SK-N-SH treated with all-trans-retinoic acid at 6 μM for 48 hours (cell line): ENCODE results near the gene ARHGDIB.

Experiments used
- ATAC-seq: fragments of 200-7000 bp; cut with Tn5 transposase; 3 replicates; pipeline ENCODE4 v1.9.1; 2020; ENCODE audit warnings: mild to moderate bottlenecking, moderate library complexity
- ARNTL ChIP-seq: fragments of 450-650 bp; formaldehyde crosslinking; IDR thresholded peaks from 2 replicates; pipeline ENCODE4 v1.5.0; 2020; ENCODE audit warnings: low read depth, mild to moderate bottlenecking, moderate library complexity, borderline replicate concordance
- BACH2 ChIP-seq: fragments of 250-450 bp; sonication (Bioruptor Pico); IDR thresholded peaks from 2 replicates; pipeline ENCODE4 v1.9.0; 2021; ENCODE audit warnings: mild to moderate bottlenecking, borderline replicate concordance
- CREB5 ChIP-seq: fragments of 250-450 bp; sonication (Bioruptor Pico); IDR thresholded peaks from 2 replicates; pipeline ENCODE4 v1.5.1; 2020; ENCODE audit warnings: low read depth, mild to moderate bottlenecking, moderate library complexity
- CSDC2 ChIP-seq: fragments of 250-450 bp; sonication (Bioruptor Pico); IDR thresholded peaks from 2 replicates; pipeline ENCODE4 v1.5.0; 2020; ENCODE audit warnings: mild to moderate bottlenecking, moderate library complexity
- CSRNP3 ChIP-seq: fragments of 250-450 bp; sonication (Bioruptor Pico); IDR thresholded peaks from 2 replicates; pipeline ENCODE4 v1.5.1; 2021; ENCODE audit warnings: mild to moderate bottlenecking, moderate library complexity
- ESRRG ChIP-seq: fragments of 250-450 bp; sonication (Bioruptor Pico); IDR thresholded peaks from 2 replicates; pipeline ENCODE4 v1.6.1; 2021; ENCODE audit warnings: mild to moderate bottlenecking
- ISL1 ChIP-seq: fragments of 250-450 bp; sonication (Bioruptor Pico); IDR thresholded peaks from 2 replicates; pipeline ENCODE4 v2.1.2; 2022; ENCODE audit warnings: mild to moderate bottlenecking, moderate library complexity
- OSR1 ChIP-seq: fragments of 250-450 bp; sonication (Bioruptor Pico); IDR thresholded peaks from 2 replicates; pipeline ENCODE4 v1.8.0; 2022; ENCODE audit warnings: moderate library complexity, mild to moderate bottlenecking, inconsistent platforms
- PATZ1 ChIP-seq: fragments of 250-450 bp; sonication (Bioruptor Pico); IDR thresholded peaks from 2 replicates; pipeline ENCODE4 v1.8.0; 2020; ENCODE audit warnings: mild to moderate bottlenecking, moderate library complexity, borderline replicate concordance
- POU6F1 ChIP-seq: fragments of 250-450 bp; sonication (Bioruptor Pico); IDR thresholded peaks from 2 replicates; pipeline ENCODE4 v1.8.0; 2021; ENCODE audit warnings: low read depth, mild to moderate bottlenecking, moderate library complexity, borderline replicate concordance
- PPARA ChIP-seq: fragments of 250-450 bp; sonication (Bioruptor Pico); IDR thresholded peaks from 2 replicates; pipeline ENCODE4 v1.5.0; 2020; ENCODE audit warnings: mild to moderate bottlenecking, borderline replicate concordance
- RARB ChIP-seq: fragments of 250-450 bp; sonication (Bioruptor Pico); IDR thresholded peaks from 2 replicates; pipeline ENCODE4 v1.8.0; 2021; ENCODE audit warnings: mild to moderate bottlenecking, moderate library complexity
- SNAI2 ChIP-seq: fragments of 250-450 bp; sonication (Bioruptor Pico); IDR thresholded peaks from 2 replicates; pipeline ENCODE4 v1.5.0; 2020; ENCODE audit warnings: mild to moderate bottlenecking, moderate library complexity
- TCF4 ChIP-seq: fragments of 250-450 bp; sonication (Bioruptor Pico); IDR thresholded peaks from 2 replicates; pipeline ENCODE4 v1.8.0; 2021; ENCODE audit warnings: mild to moderate bottlenecking, moderate library complexity, borderline replicate concordance
- TOX ChIP-seq: fragments of 250-450 bp; sonication (Bioruptor Pico); IDR thresholded peaks from 2 replicates; pipeline ENCODE4 v1.8.0; 2021; ENCODE audit warnings: mild to moderate bottlenecking, moderate library complexity, borderline replicate concordance
- TSHZ2 ChIP-seq: fragments of 250-450 bp; sonication (Bioruptor Pico); IDR thresholded peaks from 2 replicates; pipeline ENCODE4 v1.5.0; 2020; ENCODE audit warnings: mild to moderate bottlenecking, moderate library complexity
- ZC3H10 ChIP-seq: fragments of 250-450 bp; sonication (Bioruptor Pico); IDR thresholded peaks from 2 replicates; pipeline ENCODE4 v1.5.1; 2021; ENCODE audit warnings: mild to moderate bottlenecking, moderate library complexity
- ZFP3 ChIP-seq: fragments of 250-450 bp; sonication (Bioruptor Pico); IDR thresholded peaks from 2 replicates; pipeline ENCODE4 v1.5.0; 2020; ENCODE audit warnings: mild to moderate bottlenecking, moderate library complexity
- ZFP30 ChIP-seq: fragments of 450-650 bp; formaldehyde crosslinking; IDR thresholded peaks from 2 replicates; pipeline ENCODE4 v1.5.0; 2022; ENCODE audit warnings: mild to moderate bottlenecking, moderate library complexity
- ZNF70 ChIP-seq: fragments of 450-650 bp; formaldehyde crosslinking; IDR thresholded peaks from 2 replicates; pipeline ENCODE4 v1.5.0; 2020; ENCODE audit warnings: mild to moderate bottlenecking, moderate library complexity
- ZNF8 ChIP-seq: fragments of 450-650 bp; formaldehyde crosslinking; IDR thresholded peaks from 2 replicates; pipeline ENCODE4 v1.5.0; 2020; ENCODE audit warnings: mild to moderate bottlenecking, moderate library complexity

The ARHGDIB gene

GRCh38 chr12:14959463-14959862 is 1.9 kb downstream of the ARHGDIB start:
- no peak for ATAC-seq
- no peak for TF ChIP-seq CSRNP3 (CRISPR knock-in tag)
- no peak for TF ChIP-seq ZNF70 (CRISPR knock-in tag)
- TF ChIP-seq POU6F1 (CRISPR knock-in tag), result no peak
- no peak for TF ChIP-seq ARNTL (CRISPR knock-in tag)
- no peak for TF ChIP-seq ZFP3 (CRISPR knock-in tag)
- no peak for TF ChIP-seq TSHZ2 (CRISPR knock-in tag)
- no peak for TF ChIP-seq ZC3H10 (CRISPR knock-in tag)
- TF ChIP-seq ISL1, result no peak
- TF ChIP-seq PPARA (CRISPR knock-in tag), result no peak
- TF ChIP-seq ZNF8 (CRISPR knock-in tag), result no peak
- TF ChIP-seq SNAI2 (CRISPR knock-in tag), result no peak
- no peak for TF ChIP-seq ZFP30 (CRISPR knock-in tag)
- TF ChIP-seq RARB (CRISPR knock-in tag), result no peak

- no peak for ATAC-seq
Measured at GRCh38 chr12:14959126-14959440, 2.3 kb downstream of the ARHGDIB start.

More at GRCh38 chr12:14959126-14959440, 2.3 kb downstream of the ARHGDIB start:
- TF ChIP-seq TOX (CRISPR knock-in tag) (no peak), BACH2 (CRISPR knock-in tag) (no peak), CSRNP3 (CRISPR knock-in tag) (no peak), CREB5 (CRISPR knock-in tag) (no peak), ARNTL (CRISPR knock-in tag) (no peak), PPARA (CRISPR knock-in tag) (no peak), SNAI2 (CRISPR knock-in tag) (no peak), ZC3H10 (CRISPR knock-in tag) (no peak), ZNF8 (CRISPR knock-in tag) (no peak), ZFP30 (CRISPR knock-in tag) (no peak), ESRRG (CRISPR knock-in tag) (no peak), TCF4 (CRISPR knock-in tag) (no peak), PATZ1 (CRISPR knock-in tag) (no peak), OSR1 (CRISPR knock-in tag) (no peak), CSDC2 (no peak), POU6F1 (CRISPR knock-in tag) (no peak)
